ENCODE results near the gene ZNF362.

GRCh38 chr1:33222381-33222780 is 33.9 kb upstream of the ZNF362 start:
- no peak for TF ChIP-seq SUZ12 (IDR thresholded peaks at IDR 0.05; ENCODE audit: extremely low read depth, insufficient read depth, insufficient read length)
- TF ChIP-seq ZNF274 (IDR thresholded peaks at IDR 0.05; ENCODE audit: low read depth, low read length) = no peak

Data from NT2/D1 (cell line).